ENCODE results near the gene TREM1.

DNA sequence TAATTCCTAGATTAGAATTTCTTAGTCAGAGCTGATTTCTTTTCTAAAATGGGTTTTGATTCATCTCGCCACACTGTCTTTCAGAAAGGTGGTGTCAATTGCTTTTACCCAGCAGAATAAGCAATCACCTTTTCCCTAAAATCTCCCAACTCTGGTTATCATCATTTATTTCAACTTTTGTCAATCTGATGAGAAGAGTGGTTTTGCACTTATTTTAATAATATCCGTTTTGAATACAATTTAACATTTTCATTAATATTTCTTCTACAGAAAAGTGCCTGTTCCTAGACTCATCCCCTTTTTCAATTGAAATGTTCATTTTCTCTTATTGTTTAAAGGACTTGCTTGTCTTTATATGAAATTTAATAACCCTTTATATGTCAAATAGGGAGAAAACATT is 40.7 kb upstream of the TREM1 start:
- TF ChIP-seq, protein P1, sequence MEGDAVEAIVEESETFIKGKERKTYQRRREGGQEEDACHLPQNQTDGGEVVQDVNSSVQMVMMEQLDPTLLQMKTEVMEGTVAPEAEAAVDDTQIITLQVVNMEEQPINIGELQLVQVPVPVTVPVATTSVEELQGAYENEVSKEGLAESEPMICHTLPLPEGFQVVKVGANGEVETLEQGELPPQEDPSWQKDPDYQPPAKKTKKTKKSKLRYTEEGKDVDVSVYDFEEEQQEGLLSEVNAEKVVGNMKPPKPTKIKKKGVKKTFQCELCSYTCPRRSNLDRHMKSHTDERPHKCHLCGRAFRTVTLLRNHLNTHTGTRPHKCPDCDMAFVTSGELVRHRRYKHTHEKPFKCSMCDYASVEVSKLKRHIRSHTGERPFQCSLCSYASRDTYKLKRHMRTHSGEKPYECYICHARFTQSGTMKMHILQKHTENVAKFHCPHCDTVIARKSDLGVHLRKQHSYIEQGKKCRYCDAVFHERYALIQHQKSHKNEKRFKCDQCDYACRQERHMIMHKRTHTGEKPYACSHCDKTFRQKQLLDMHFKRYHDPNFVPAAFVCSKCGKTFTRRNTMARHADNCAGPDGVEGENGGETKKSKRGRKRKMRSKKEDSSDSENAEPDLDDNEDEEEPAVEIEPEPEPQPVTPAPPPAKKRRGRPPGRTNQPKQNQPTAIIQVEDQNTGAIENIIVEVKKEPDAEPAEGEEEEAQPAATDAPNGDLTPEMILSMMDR (conservative IDR thresholded peaks at IDR 0.05; ENCODE audit: low read length) = no peak
- TF ChIP-seq EZH2phosphoT487 (IDR thresholded peaks at IDR 0.05; ENCODE audit: borderline replicate concordance) = no peak

Measured in Loucy (cell line).